ENCODE measurements around the gene DCLRE1C.
"Not testable (repeated sequence)": the region's sequence is repeated elsewhere in the genome, so short reads cannot be mapped to it uniquely, and the experiment has no call there.

DCLRE1C gene

DNA sequence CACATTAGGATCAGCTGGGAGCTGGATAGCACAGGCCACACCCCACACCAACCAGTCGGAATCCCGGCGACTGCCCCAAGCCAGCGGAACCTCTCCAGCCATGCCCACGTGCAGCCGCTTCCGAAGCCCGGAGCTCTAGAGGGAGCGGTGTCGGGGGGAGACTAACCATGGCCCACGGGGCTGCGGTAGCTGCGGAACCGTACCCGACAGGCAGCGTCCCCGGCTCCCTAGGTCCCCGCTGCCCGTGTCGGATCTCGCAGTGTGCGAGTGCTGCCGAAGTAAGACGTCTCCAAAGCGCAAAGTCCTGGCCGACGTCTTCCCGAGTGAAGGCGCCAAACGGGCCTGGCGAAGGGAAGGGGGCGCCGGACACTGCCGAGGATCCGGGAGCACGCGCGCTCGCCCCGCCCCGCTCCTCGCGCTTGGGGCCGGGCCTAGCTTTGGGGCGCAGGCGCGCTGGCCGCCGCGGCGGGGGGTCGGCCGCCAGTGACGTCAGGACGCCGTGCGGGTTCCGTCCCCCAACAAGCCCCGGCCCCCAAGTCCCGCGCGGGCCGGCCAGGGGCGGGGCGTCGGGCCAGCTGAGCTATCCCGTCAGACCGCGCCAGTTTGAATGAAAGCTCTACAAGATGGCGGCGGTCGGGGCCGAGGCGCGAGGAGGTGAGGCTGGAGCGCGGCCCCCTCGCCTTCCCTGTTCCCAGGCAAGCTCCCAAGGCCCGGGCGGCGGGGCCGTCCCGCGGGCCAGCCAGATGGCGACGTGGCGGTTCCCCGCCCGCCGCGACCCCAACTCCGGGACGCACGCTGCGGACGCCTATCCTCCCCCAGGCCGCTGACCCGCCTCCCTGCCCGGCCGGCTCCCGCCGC, 75.4 kb downstream of the DCLRE1C start, which contains the start of gene SUV39H2:
Gene SUV39H2 (plus strand): TSS at position 601 of the 858 bp plus-strand sequence. CDS start 23 bp downstream, at position 624.
- peaks cover 2% of the 10 kb centered on the region for H3K36me3 Mint-ChIP-seq
- peaks cover 41% of the 10 kb centered on the region for H3K4me1 Mint-ChIP-seq
- H3K9me3 Mint-ChIP-seq = no peaks in the 10 kb centered on the region
- H3K27me3 Mint-ChIP-seq = no peaks in the 10 kb centered on the region
- peak within 1 kb of the TSS; percentile 95 for H3K4me3 Mint-ChIP-seq
- peak within 1 kb of the TSS; percentile 92 for H3K27ac Mint-ChIP-seq

DNA sequence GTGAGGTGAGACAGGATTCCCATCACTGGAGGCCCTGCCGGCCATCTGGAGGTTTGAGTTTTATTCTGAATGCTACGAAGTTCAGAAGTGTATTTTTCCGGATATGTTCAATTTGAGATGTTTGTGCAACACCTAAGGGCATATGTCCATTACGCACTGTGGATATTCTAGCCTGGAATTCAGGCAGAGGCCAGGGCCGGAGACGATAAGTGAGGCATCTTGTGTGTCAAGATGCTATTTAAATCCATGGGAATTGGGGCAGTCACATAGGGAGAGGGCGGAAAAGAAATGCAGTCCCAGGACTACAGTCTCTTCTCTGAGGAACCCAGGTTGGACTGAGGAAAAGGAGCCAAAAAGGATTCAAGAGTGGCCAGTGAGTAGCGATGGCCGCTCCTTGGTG, 77.1 kb downstream of the DCLRE1C start:
- Mint-ChIP-seq H3K9me3 (no peaks in the 10 kb centered on the region), H3K4me3 (peak overlapping the region; percentile 95), H3K36me3 (no peaks in the 10 kb centered on the region), H3K4me1 (peaks cover 35% of the 10 kb centered on the region), H3K27ac (no peak overlapping the region), H3K27me3 (no peaks in the 10 kb centered on the region)

DNA sequence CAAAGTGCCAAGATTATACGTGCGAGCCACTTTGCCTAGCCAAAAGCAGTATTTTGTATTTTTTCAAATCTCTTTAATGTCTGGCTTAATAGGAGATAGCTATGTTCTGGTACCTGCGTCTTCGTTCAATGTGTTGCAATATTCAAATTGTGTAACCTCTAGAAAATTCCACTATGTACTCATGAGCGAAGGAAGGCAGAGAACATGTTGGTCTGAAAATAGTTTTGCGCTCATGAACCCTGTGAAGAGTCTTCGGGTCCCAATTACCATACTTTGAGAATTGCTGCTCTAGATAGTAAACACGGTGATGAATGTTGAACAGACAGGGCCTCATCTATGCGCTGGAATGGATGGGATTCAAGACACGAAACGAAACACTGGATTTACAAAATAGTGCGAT, 78.0 kb downstream of the DCLRE1C start:
- H3K4me1 Mint-ChIP-seq = peaks cover 29% of the 10 kb centered on the region
- peak overlapping the region; percentile 95 for H3K4me3 Mint-ChIP-seq
- H3K36me3 Mint-ChIP-seq = no peaks in the 10 kb centered on the region
- no peaks in the 10 kb centered on the region for H3K27me3 Mint-ChIP-seq
- H3K27ac Mint-ChIP-seq = no peak overlapping the region
- no peaks in the 10 kb centered on the region for H3K9me3 Mint-ChIP-seq

DNA sequence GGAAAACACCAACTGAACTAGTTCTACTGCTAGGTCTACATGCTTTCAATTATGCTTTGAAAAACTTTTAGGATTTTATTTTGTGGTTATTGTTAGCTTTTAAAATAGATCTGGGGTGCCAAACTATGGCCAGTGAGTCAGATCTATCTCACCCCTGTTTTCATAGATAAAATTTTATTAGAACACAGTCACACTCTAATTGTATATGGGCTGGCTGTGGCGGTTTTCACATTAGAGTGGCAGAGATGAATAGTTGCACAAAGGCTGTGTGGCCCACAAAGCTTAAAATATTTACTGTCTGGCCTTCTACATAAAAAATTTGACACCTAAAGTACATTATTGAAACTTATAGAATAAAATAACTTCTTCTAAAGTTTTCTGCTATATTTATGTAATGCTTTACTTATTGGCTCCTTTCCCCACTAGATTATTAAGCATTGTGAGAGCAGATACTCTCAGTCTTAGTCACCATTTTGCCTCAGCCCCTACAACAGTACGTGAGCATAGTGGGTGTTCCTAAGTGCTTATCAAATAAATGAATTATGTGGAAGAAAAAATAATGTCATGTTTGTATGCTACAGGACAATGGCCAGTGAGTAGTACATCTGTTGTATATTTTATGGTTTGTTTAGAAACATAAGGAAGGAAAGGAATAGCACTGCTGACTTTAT, 80.7 kb downstream of the DCLRE1C start:
- H3K36me3 Mint-ChIP-seq = peaks cover 2% of the 10 kb centered on the region

DNA sequence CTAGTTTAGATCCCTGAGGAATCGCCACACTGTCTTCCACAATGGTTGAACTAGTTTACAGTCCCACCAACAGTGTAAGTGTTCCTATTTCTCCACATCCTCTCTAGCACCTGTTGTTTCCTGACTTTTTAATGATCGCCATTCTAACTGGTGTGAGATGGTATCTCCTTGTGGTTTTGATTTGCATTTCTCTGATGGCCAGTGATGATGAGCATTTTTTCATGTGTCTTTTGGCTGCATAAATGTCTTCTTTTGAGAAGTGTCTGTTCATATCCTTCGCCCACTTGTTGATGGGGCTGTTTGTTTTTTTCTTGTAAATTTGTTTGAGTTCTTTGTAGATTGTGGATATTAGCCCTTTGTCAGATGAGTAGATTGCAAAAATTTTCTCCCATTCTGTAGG, 89.0 kb downstream of the DCLRE1C start:
- not testable (repeated sequence) for H3K27ac Mint-ChIP-seq, H3K4me3 Mint-ChIP-seq, H3K4me1 Mint-ChIP-seq, H3K36me3 Mint-ChIP-seq, H3K9me3 Mint-ChIP-seq, H3K27me3 Mint-ChIP-seq

More for the DNA sequence above, 80.7 kb downstream of the DCLRE1C start:
- no peaks in the 10 kb centered on the region for H3K27me3 Mint-ChIP-seq
- H3K4me3 Mint-ChIP-seq = no peak overlapping the region
- no peak overlapping the region for H3K27ac Mint-ChIP-seq
- peaks cover 13% of the 10 kb centered on the region for H3K4me1 Mint-ChIP-seq
- H3K9me3 Mint-ChIP-seq = no peaks in the 10 kb centered on the region

DNA sequence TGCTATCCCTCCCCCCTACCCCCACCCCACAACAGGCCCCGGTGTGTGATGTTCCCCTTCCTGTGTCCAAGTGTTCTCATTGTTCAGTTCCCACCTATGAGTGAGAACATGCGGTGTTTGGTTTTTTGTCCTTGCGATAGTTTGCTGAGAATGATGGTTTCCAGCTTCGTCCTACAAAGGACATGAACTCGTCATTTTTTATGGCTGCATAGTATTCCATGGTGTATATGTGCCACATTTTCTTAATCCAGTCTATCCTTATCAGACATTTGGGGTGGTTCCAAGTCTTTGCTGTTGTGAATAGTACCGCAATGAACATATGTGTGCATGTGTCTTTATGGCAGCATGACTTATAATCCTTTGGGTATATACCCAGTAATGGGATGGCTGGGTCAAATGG, 89.4 kb downstream of the DCLRE1C start:
- not testable (repeated sequence) for H3K4me1 Mint-ChIP-seq, H3K36me3 Mint-ChIP-seq, H3K4me3 Mint-ChIP-seq, H3K27ac Mint-ChIP-seq, H3K27me3 Mint-ChIP-seq, H3K9me3 Mint-ChIP-seq

DNA sequence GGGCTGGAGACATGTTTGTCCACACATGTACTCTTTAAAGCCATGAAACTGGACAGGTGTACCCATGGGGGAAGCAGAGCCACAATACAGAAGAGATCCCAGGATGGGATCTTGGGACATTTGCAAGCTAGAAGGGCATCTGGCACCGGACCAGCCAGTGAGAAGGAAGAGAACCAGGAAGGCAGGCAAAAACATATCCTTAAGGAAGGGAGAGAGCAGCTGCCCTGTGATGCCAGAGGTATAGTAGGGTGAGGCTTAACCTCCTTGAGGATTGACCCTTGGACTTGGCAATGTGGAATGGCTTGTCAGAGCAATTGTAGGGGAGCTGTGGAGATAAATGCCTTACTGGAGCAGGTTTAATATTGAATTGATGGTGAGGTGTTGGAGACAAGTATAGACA, 93.1 kb downstream of the DCLRE1C start:
- Mint-ChIP-seq H3K9me3 (no peaks in the 10 kb centered on the region), H3K4me3 (no peak overlapping the region), H3K36me3 (peaks cover 5% of the 10 kb centered on the region), H3K27ac (peak overlapping the region; percentile 4), H3K27me3 (no peaks in the 10 kb centered on the region), H3K4me1 (no peaks in the 10 kb centered on the region)

DNA sequence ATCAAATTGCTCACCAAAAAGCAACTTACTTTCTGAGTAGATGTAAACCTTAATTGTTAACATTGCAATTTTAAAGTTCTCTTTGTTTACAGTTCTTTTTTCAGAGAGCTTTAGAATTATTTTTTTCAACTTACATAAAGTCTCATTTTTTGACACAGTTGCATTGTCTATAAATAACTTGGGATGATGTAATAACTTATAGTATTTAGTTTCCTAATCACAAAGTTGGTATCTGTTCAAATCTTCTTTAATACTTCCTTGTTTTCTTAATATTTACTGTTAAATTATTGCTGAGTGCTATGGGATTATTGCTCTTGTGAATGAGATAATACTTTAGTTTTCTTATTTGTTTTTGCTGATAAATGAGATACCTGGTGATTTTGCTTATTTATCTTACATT, 94.1 kb downstream of the DCLRE1C start:
- Mint-ChIP-seq H3K27ac (no peak overlapping the region), H3K9me3 (no peaks in the 10 kb centered on the region), H3K4me1 (no peaks in the 10 kb centered on the region), H3K27me3 (no peaks in the 10 kb centered on the region), H3K36me3 (peaks cover 4% of the 10 kb centered on the region), H3K4me3 (no peak overlapping the region)

DNA sequence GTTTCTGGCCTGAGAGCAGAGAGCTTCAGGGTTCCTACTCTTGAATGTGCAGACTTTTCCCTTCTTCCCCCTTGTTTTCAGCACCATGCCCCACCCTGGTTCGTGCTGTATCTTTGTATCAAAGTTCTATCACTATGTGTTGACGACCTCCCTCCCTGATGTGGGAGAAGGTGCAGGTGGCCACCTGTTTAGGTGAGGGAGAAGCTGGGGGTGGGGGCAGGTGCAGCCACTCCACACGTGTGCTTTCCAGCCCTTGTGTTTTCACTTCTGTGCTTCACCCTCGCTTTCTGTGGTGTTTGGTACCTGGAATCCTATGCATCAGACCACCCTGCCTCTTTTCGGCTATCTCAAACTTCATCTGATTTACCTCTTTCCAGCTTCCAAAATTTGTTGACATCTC, 94.9 kb downstream of the DCLRE1C start:
- no peaks in the 10 kb centered on the region for H3K4me1 Mint-ChIP-seq
- no peak overlapping the region for H3K27ac Mint-ChIP-seq
- peaks cover 6% of the 10 kb centered on the region for H3K36me3 Mint-ChIP-seq
- H3K9me3 Mint-ChIP-seq = no peaks in the 10 kb centered on the region
- no peak overlapping the region for H3K4me3 Mint-ChIP-seq
- H3K27me3 Mint-ChIP-seq = no peaks in the 10 kb centered on the region

DNA sequence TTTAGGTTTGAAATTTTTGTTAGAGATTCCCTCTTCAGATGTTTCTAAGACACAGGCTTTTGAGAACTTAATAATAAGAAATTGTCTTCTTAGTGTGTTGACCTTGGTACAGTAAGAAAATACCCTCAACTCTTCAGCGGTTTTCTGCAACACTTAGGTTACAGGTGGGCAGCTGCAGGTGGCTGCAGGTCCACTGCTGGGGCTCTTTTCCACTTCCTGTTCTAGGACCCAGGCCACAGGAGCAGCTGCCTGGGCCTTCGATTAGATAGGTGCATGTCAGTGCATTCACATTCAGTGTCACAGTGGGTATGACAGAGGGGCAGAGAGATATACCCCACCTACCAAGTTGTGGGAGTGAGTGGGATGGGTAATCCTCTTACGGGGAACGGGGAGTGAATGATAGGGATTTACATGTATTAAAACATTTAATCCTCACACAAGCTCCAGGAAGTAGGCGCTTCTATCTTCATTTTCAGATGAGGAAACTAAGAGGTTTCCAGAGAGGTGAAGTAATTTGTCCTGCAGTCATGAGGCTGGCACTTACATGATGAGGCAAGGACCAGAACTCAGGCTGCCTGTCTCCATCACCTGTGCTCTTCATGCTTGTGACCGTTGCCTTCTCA, 95.4 kb downstream of the DCLRE1C start:
- no peaks in the 10 kb centered on the region for H3K4me1 Mint-ChIP-seq
- no peak overlapping the region for H3K27ac Mint-ChIP-seq
- H3K36me3 Mint-ChIP-seq = peaks cover 6% of the 10 kb centered on the region
- H3K4me3 Mint-ChIP-seq = no peak overlapping the region
- no peaks in the 10 kb centered on the region for H3K9me3 Mint-ChIP-seq
- no peaks in the 10 kb centered on the region for H3K27me3 Mint-ChIP-seq

DNA sequence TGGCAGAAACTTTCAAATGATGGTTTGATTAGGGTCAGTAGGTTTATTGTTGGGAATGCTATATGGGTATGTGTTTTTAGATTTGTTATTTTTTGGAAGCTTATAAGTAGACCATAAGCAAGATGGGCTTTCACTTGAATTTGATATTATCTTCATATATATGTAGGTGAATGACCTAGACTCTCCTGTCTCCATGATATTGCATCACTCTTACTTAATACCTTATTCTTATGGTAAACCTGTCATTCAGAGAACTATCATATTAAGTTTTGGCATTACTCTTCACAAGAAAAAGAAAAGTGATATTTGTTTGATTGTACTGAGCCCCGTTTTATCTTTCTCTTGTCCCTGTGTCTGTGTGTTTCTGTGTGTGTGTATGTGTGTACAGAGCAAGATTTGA, 98.4 kb downstream of the DCLRE1C start:
- Mint-ChIP-seq H3K27ac (no peak overlapping the region), H3K4me3 (no peak overlapping the region), H3K36me3 (peaks cover 12% of the 10 kb centered on the region), H3K4me1 (no peaks in the 10 kb centered on the region), H3K9me3 (no peaks in the 10 kb centered on the region), H3K27me3 (no peaks in the 10 kb centered on the region)

DNA sequence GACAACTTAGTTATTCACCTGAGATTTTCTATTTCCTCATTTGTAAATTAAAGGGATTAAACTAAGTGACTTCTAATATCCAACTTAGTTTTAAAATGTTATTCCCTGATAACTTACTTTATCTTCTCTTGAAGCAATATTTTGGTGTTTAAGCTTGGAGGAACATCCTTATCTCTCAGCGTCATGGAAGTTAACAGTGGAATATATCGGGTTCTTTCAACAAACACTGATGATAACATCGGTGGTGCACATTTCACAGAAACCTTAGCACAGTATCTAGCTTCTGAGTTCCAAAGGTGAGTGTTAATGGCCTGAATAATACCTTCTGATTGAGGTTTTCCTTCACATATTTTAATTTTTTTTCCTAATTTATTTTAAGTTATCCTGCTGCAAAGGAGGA, 101.7 kb downstream of the DCLRE1C start:
- H3K4me3 Mint-ChIP-seq = no peak overlapping the region
- H3K4me1 Mint-ChIP-seq = no peaks in the 10 kb centered on the region

More for the DNA sequence above, 101.7 kb downstream of the DCLRE1C start:
- H3K27me3 Mint-ChIP-seq = no peaks in the 10 kb centered on the region
- peaks cover 17% of the 10 kb centered on the region for H3K36me3 Mint-ChIP-seq
- H3K27ac Mint-ChIP-seq = no peak overlapping the region
- H3K9me3 Mint-ChIP-seq = no peaks in the 10 kb centered on the region

All from activated naive CD4-positive, alpha-beta T cell treated with anti-CD3 and anti-CD28 coated beads, Interleukin-2, amount 50 U/mL, for 24 hours (primary cell).